CD4-positive, CD25-positive, alpha-beta regulatory T cell (primary cell): ENCODE results near the gene PLCB1. TPM values are rescaled to one million over a fixed set of nuclear protein-coding genes. Genes with fewer than 3 reads are reported as not detected.

Experiments
- ATAC-seq, 2 donors: fragments of 150-1000 bp; cut with Tn5 transposase; one replicate each; pipeline ENCODE4 v1.10.0; 2021; ENCODE audit warnings: low read depth in 2 of 2, moderate number of reproducible peaks in 2 of 2, moderate library complexity in 1 of 2
- DNase-seq, 3 donors: peaks; one replicate each; pipeline versions ENCODE4 v3.0.0 to v3.0.0-alpha.2; 2012 to 2022; ENCODE audit warnings: mixed read lengths in 1 of 3
- H3K27ac ChIP-seq: one replicate; pipeline ENCODE4 v1.7.0; 2013; ENCODE audit warnings: mild to moderate bottlenecking, low read length; ENCODE audit not compliant: insufficient read depth, poor library complexity, severe bottlenecking
- H3K27me3 ChIP-seq: one replicate; pipeline ENCODE4 v1.7.0; 2013; ENCODE audit warnings: low read length; ENCODE audit not compliant: control insufficient read depth, insufficient read depth
- H3K36me3 ChIP-seq: one replicate; pipeline ENCODE4 v1.7.0; 2013; ENCODE audit warnings: mild to moderate bottlenecking, low read length, moderate library complexity; ENCODE audit not compliant: control insufficient read depth, insufficient read depth
- H3K4me1 ChIP-seq: 2 replicates; pipeline ENCODE4 v1.7.0; 2013; ENCODE audit warnings: mild to moderate bottlenecking, low read length; ENCODE audit not compliant: insufficient read depth, control insufficient read depth, poor library complexity, severe bottlenecking
- H3K4me3 ChIP-seq: one replicate; pipeline ENCODE4 v1.7.0; 2013; ENCODE audit warnings: low read depth, mild to moderate bottlenecking, low read length, moderate library complexity
- H3K9me3 ChIP-seq, 2 experiments: 1 replicate in 1 of 2; 2 replicates in 1 of 2; pipeline ENCODE4 v1.7.0; 2013; ENCODE audit warnings: low read length in 2 of 2, mild to moderate bottlenecking in 1 of 2, moderate library complexity in 1 of 2; ENCODE audit not compliant: control insufficient read depth in 2 of 2
- H3K27ac Mint-ChIP-seq, 3 donors: one replicate each; pipeline ENCODE4 v1.8.0; 2020 to 2022; ENCODE audit warnings: mild to moderate bottlenecking in 3 of 3, mixed read lengths in 3 of 3, moderate library complexity in 2 of 3
- H3K27me3 Mint-ChIP-seq: one replicate; pipeline ENCODE4 v1.8.0; 2022; ENCODE audit warnings: mild to moderate bottlenecking, mixed read lengths
- H3K36me3 Mint-ChIP-seq: one replicate; pipeline ENCODE4 v1.8.0; 2020; ENCODE audit warnings: mixed read lengths
- H3K4me1 Mint-ChIP-seq, 4 donors: one replicate each; pipeline ENCODE4 v1.8.0; 2020 to 2022; ENCODE audit warnings: mixed read lengths in 4 of 4, mild to moderate bottlenecking in 1 of 4
- H3K4me3 Mint-ChIP-seq, 4 donors: one replicate each; pipeline ENCODE4 v1.8.0; 2020 to 2022; ENCODE audit warnings: mild to moderate bottlenecking in 4 of 4, mixed read lengths in 4 of 4, moderate library complexity in 3 of 4
- H3K9me3 Mint-ChIP-seq, 7 donors: one replicate each; pipeline ENCODE4 v1.8.0; 2020 to 2022; ENCODE audit warnings: mixed read lengths in 7 of 7, mild to moderate bottlenecking in 3 of 7, moderate library complexity in 2 of 7
- polyA plus RNA-seq, 4 donors: library from polyadenylated mRNA; unstranded; fragments of 300-500 nt; fragmentation: Illumina TruSeq; gene quantifications; one replicate each; pipeline ENCODE4 v1.2.3, GENCODE V29; 2021
- total RNA-seq: library from RNA; stranded (reverse); gene quantifications from one replicate; pipeline ENCODE4 v1.2.3, GENCODE V29; 2022

Gene PLCB1
- total and polyA plus RNA-seq, 5 donors from 2014 or later, result 0.17 to 1.8 (median 0.44) TPM; not detected in 2

DNA sequence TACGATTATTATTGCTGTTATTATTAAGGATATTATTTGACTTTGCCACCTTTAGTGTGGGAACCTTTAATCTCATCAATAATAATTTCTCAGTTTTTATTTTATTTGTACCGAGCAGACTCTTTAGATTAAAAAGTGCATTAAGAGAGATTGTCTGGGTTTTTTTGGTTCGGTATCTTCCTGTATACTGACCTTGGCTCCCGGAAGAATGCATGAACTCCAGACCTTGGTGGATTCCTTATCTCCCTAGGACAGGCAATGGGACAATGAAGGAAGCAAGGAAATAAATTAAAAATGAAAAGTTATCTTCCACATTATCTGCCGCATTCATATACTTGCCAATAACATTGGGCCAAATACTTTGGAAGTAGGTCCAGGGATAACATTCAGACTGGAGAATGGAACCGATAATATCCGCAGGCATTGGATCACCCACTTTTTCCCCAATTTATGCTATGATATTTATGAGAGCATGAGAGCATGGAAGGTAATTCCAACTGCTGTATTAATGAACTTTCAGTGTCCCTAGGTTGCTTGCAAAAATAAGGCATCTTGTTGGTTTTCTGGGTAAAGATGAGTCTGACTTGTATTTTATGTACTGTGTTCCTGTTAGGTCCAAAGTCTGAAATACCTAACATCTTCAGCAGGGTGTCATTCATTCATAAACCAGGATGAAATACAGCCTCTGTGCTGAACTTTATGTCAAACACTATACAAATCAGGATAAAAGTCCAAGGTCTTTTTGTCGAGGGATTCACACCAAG lies 232.1 kb downstream of the PLCB1 start:
- Mint-ChIP-seq H3K4me3 (no peak overlapping the region), H3K27ac (no peak overlapping the region), H3K9me3 (peaks cover 0 to 2% (median 0%) of the 10 kb centered on the region in 7 donors), H3K36me3 (no peaks in the 10 kb centered on the region), H3K4me1 (no peaks in the 10 kb centered on the region), H3K27me3 (no peaks in the 10 kb centered on the region)
- no peaks in the 10 kb centered on the region for H3K4me1 ChIP-seq
- no peak overlapping the region for H3K4me3 ChIP-seq
- H3K27me3 ChIP-seq, result no peaks in the 10 kb centered on the region
- ATAC-seq (no peak), DNase-seq (no peak)
- H3K27ac ChIP-seq, result no peak overlapping the region
- no peaks in the 10 kb centered on the region for H3K9me3 ChIP-seq
- no peaks in the 10 kb centered on the region for H3K36me3 ChIP-seq

DNA sequence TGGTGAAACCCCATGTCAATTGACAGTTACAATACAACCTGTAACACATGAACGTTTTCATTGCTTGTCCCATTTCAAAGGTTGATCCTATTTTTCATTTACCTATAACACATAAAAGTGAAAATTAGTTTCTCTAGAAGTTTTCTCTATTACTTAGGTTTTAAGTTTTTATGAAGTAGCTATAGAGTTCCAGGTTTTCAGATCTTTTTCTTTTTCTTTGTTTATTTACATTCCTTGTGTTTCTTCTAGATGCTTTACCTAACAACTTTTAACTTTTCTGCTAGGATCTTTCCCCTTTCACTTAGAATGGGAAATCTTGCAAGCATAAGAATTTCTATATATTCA lies 232.6 kb downstream of the PLCB1 start:
- Mint-ChIP-seq H3K36me3 (no peaks in the 10 kb centered on the region), H3K27me3 (no peaks in the 10 kb centered on the region), H3K4me1 (no peaks in the 10 kb centered on the region), H3K9me3 (peaks cover 0 to 2% (median 0%) of the 10 kb centered on the region in 7 donors), H3K4me3 (no peak overlapping the region), H3K27ac (no peak overlapping the region)
- no peak overlapping the region for H3K27ac ChIP-seq
- H3K4me1 ChIP-seq, result no peaks in the 10 kb centered on the region
- H3K27me3 ChIP-seq, result no peaks in the 10 kb centered on the region
- no peak overlapping the region for H3K4me3 ChIP-seq
- no peaks in the 10 kb centered on the region for H3K36me3 ChIP-seq
- no peaks in the 10 kb centered on the region for H3K9me3 ChIP-seq
- DNase-seq (no peak), ATAC-seq (no peak)

DNA sequence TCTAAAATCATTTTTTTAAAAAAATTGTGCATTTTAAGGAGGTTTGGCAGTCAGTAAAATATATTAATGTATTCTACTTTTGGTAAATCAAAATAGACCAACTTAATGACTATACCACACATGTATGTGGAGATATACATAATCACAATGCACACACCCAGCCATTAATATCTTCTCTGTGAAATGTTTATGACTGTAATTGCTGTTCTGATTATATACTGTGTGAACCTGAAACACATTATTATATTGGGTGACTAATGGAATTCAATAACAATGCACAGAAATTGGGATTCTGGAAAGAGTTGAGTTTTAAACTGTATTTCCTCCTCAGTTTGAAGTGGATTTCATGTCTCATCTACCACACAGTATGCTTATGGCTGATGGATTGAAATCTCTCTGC lies 233.6 kb downstream of the PLCB1 start:
- no peak overlapping the region for H3K27ac Mint-ChIP-seq
- no peaks in the 10 kb centered on the region for H3K4me1 ChIP-seq
- H3K9me3 ChIP-seq, result no peaks in the 10 kb centered on the region
- DNase-seq, result no peak
- ATAC-seq, result no peak
- H3K9me3 Mint-ChIP-seq, result peaks cover 0 to 2% (median 0%) of the 10 kb centered on the region in 7 donors
- no peaks in the 10 kb centered on the region for H3K27me3 Mint-ChIP-seq
- no peak overlapping the region for H3K4me3 ChIP-seq
- no peaks in the 10 kb centered on the region for H3K36me3 Mint-ChIP-seq
- no peak overlapping the region for H3K27ac ChIP-seq
- H3K27me3 ChIP-seq, result no peaks in the 10 kb centered on the region
- H3K36me3 ChIP-seq, result no peaks in the 10 kb centered on the region
- H3K4me1 Mint-ChIP-seq, result no peaks in the 10 kb centered on the region
- no peak overlapping the region for H3K4me3 Mint-ChIP-seq

DNA sequence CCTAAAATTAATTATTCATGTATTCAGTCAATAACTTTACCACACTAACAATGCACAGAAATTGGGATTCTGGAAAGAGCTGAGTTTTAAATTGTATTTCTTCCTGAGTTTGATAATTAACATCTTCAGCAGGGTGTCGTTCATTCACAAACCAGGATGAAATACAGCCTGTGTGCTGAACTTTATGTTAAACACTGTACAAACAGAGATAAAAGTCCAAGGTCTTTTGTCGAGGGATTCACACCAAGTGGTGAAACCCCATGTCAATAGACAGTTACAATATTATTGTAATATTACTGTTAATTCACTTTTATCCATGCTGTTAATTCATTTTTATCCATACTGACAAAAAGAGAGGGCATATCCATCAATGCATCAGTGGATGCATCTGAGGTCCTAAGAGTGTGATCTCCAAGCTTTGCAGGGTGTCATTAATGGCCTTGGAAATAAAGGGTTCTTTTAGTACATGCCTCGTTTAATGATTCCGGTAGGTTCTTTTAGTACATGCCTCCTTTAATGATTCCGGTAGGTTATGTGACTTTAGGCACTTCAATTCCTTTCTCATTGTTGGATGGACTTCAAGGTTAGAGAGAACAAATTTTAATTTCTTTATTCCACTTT lies 234.3 kb downstream of the PLCB1 start:
- no peak overlapping the region for H3K4me3 Mint-ChIP-seq
- Histone ChIP-seq H3K27me3 (no peaks in the 10 kb centered on the region), H3K4me3 (no peak overlapping the region), H3K9me3 (no peaks in the 10 kb centered on the region), H3K27ac (no peak overlapping the region), H3K36me3 (no peaks in the 10 kb centered on the region), H3K4me1 (no peaks in the 10 kb centered on the region)
- H3K9me3 Mint-ChIP-seq, result peaks cover 0 to 2% (median 0%) of the 10 kb centered on the region in 7 donors
- H3K4me1 Mint-ChIP-seq, result no peaks in the 10 kb centered on the region
- no peaks in the 10 kb centered on the region for H3K27me3 Mint-ChIP-seq
- H3K36me3 Mint-ChIP-seq, result no peaks in the 10 kb centered on the region
- no peak for ATAC-seq
- no peak overlapping the region for H3K27ac Mint-ChIP-seq
- no peak for DNase-seq

DNA sequence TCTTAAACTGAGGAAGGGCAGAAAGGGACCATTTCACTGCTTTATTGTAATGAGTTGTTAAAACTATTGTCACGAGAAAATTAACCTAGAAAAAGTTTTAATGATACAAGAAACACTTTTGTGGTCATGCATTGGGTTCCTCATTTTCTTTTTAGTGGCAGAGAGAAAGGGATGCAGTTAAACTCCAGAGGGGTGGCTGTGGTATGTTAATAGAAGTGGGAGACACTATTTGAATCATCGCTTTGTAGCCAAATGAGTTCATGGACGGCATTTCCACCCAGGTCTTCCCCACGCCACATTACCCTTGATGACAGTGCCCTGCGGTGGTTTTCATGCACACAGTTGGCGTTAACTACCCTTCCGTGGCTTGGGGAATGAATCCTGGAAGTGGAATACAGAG lies 235.6 kb downstream of the PLCB1 start:
- Histone ChIP-seq H3K4me3 (no peak overlapping the region), H3K4me1 (no peaks in the 10 kb centered on the region), H3K27ac (no peak overlapping the region), H3K27me3 (no peaks in the 10 kb centered on the region), H3K9me3 (no peaks in the 10 kb centered on the region), H3K36me3 (no peaks in the 10 kb centered on the region)
- Mint-ChIP-seq H3K36me3 (no peaks in the 10 kb centered on the region), H3K9me3 (peaks cover 0 to 2% (median 0%) of the 10 kb centered on the region in 7 donors), H3K4me1 (no peaks in the 10 kb centered on the region), H3K27ac (no peak overlapping the region), H3K27me3 (no peaks in the 10 kb centered on the region), H3K4me3 (no peak overlapping the region)
- DNase-seq (no peak), ATAC-seq (no peak)

GRCh38 chr20:8368670-8369069 lies 236.6 kb downstream of the PLCB1 start:
- DNase-seq (no peak), ATAC-seq (no peak)
- H3K4me3 ChIP-seq, result no peak overlapping the region
- H3K27ac ChIP-seq, result no peak overlapping the region
- no peaks in the 10 kb centered on the region for H3K9me3 ChIP-seq
- Mint-ChIP-seq H3K4me3 (no peak overlapping the region), H3K27ac (no peak overlapping the region), H3K27me3 (no peaks in the 10 kb centered on the region), H3K4me1 (no peaks in the 10 kb centered on the region), H3K9me3 (peaks cover 0 to 2% (median 0%) of the 10 kb centered on the region in 7 donors), H3K36me3 (no peaks in the 10 kb centered on the region)
- no peaks in the 10 kb centered on the region for H3K27me3 ChIP-seq
- no peaks in the 10 kb centered on the region for H3K36me3 ChIP-seq
- H3K4me1 ChIP-seq, result no peaks in the 10 kb centered on the region

- H3K36me3 Mint-ChIP-seq, result no peaks in the 10 kb centered on the region
- Histone ChIP-seq H3K36me3 (no peaks in the 10 kb centered on the region), H3K9me3 (no peaks in the 10 kb centered on the region), H3K4me3 (no peak overlapping the region), H3K27ac (no peak overlapping the region), H3K4me1 (no peaks in the 10 kb centered on the region), H3K27me3 (no peaks in the 10 kb centered on the region)
- H3K9me3 Mint-ChIP-seq, result peaks cover 0 to 2% (median 0%) of the 10 kb centered on the region in 7 donors
- no peak for ATAC-seq
- peaks cover under 1% of the 10 kb centered on the region for H3K27me3 Mint-ChIP-seq
- no peaks in the 10 kb centered on the region for H3K4me1 Mint-ChIP-seq
- no peak for DNase-seq
- H3K27ac Mint-ChIP-seq, result no peak overlapping the region
- no peak overlapping the region for H3K4me3 Mint-ChIP-seq
Observed at GRCh38 chr20:8369311-8369710, 237.2 kb downstream of the PLCB1 start.

DNA sequence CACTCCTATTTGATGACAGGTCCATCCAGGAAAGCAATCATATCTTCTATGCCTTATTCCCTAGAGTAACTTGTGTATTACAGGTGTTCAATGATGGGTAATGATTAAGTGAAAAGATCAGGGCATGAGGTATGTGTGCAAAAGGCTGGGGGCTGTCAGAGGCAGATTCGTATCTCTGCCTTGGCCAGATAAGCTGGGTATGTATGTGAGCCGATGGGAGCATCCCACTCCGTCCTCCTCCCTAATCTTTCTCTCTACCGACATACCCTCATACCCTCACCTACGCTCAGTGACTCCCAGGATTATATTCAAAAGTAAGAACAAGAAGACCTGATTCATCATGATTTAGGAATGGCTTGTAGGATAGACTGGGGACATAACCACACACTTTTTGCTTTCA lies 238.7 kb downstream of the PLCB1 start:
- H3K9me3 Mint-ChIP-seq, result peaks cover 0 to 2% (median 0%) of the 10 kb centered on the region in 7 donors
- H3K4me3 Mint-ChIP-seq, result no peak overlapping the region
- no peaks in the 10 kb centered on the region for H3K9me3 ChIP-seq
- no peak for DNase-seq
- no peak overlapping the region for H3K4me3 ChIP-seq
- no peaks in the 10 kb centered on the region for H3K4me1 ChIP-seq
- H3K27me3 ChIP-seq, result no peaks in the 10 kb centered on the region
- ATAC-seq, result no peak
- H3K36me3 Mint-ChIP-seq, result no peaks in the 10 kb centered on the region
- no peak overlapping the region for H3K27ac Mint-ChIP-seq
- H3K4me1 Mint-ChIP-seq, result no peaks in the 10 kb centered on the region
- H3K36me3 ChIP-seq, result no peaks in the 10 kb centered on the region
- H3K27me3 Mint-ChIP-seq, result peaks cover 4% of the 10 kb centered on the region
- H3K27ac ChIP-seq, result no peak overlapping the region
